Measurements from ENCODE around the gene PAM16. TPM values are rescaled to one million over a fixed set of nuclear protein-coding genes. Genes with fewer than 3 reads are reported as not detected.
A peak's percentile ranks its signal among the peaks of the same experiment; 100 is the strongest.

Gene PAM16
- total RNA-seq, 1 donor from 2014 or later, result 67.3 TPM

- peaks cover 27% of the 10 kb centered on the region for H3K36me3 ChIP-seq
These were observed 30.2 kb upstream of the PAM16 start for GRCh38 chr16:4381072-4381934.

GRCh38 chr16:4380119-4381063, 29.3 kb upstream of the PAM16 start:
- H3K4me1 ChIP-seq, result peaks cover 83% of the 10 kb centered on the region
- H3K9me3 ChIP-seq (replicated peaks), result no peaks in the 10 kb centered on the region
- peaks cover 27% of the 10 kb centered on the region for H3K36me3 ChIP-seq
- no peak overlapping the region for H3K4me3 ChIP-seq
- no peaks in the 10 kb centered on the region for H3K27me3 ChIP-seq (ENCODE audit: low read depth)
- peak overlapping the region; percentile 27 for H3K27ac ChIP-seq (replicated peaks)
- TF ChIP-seq CTCF (IDR thresholded peaks at IDR 0.05; ENCODE audit: borderline replicate concordance), result no peak
- intact Hi-C loops (cut with micrococcal nuclease), result no loop called here
- DNase-seq, result no peak

More at GRCh38 chr16:4381072-4381934, 30.2 kb upstream of the PAM16 start:
- TF ChIP-seq CTCF (IDR thresholded peaks at IDR 0.05; ENCODE audit: borderline replicate concordance), result no peak
- peaks cover 83% of the 10 kb centered on the region for H3K4me1 ChIP-seq
- intact Hi-C loops (cut with micrococcal nuclease), result no loop called here
- no peaks in the 10 kb centered on the region for H3K9me3 ChIP-seq (replicated peaks)
- H3K4me3 ChIP-seq, result no peak overlapping the region
- H3K27ac ChIP-seq (replicated peaks), result no peak overlapping the region
- no peaks in the 10 kb centered on the region for H3K27me3 ChIP-seq (ENCODE audit: low read depth)
- no peak for DNase-seq

- Histone ChIP-seq H3K9me3 (replicated peaks) (no peaks in the 10 kb centered on the region), H3K36me3 (peaks cover 27% of the 10 kb centered on the region), H3K27me3 (ENCODE audit: low read depth) (no peaks in the 10 kb centered on the region), H3K27ac (replicated peaks) (peak overlapping the region; percentile 82), H3K4me1 (peaks cover 83% of the 10 kb centered on the region), H3K4me3 (no peak overlapping the region)
- no peak for TF ChIP-seq CTCF (IDR thresholded peaks at IDR 0.05; ENCODE audit: borderline replicate concordance)
- DNase-seq, result no peak
- intact Hi-C loops (cut with micrococcal nuclease), result no loop called here
These were observed 28.0 kb upstream of the PAM16 start for GRCh38 chr16:4378999-4379690.

- DNase-seq, result peak; percentile 54
- peaks cover 27% of the 10 kb centered on the region for H3K36me3 ChIP-seq
- peak overlapping the region; percentile 82 for H3K27ac ChIP-seq (replicated peaks)
- intact Hi-C loops (cut with micrococcal nuclease), result no loop called here
- H3K4me3 ChIP-seq, result no peak overlapping the region
- H3K9me3 ChIP-seq (replicated peaks), result no peaks in the 10 kb centered on the region
- TF ChIP-seq CTCF (IDR thresholded peaks at IDR 0.05; ENCODE audit: borderline replicate concordance), result no peak
- peaks cover 84% of the 10 kb centered on the region for H3K4me1 ChIP-seq
- H3K27me3 ChIP-seq (ENCODE audit: low read depth), result no peaks in the 10 kb centered on the region
These were observed 27.1 kb upstream of the PAM16 start for GRCh38 chr16:4378161-4378666.

Measured in left ventricle myocardium inferior (tissue), 1 donor.